Activated CD8-positive, alpha-beta memory T cell treated with anti-CD3 and anti-CD28 coated beads for 24 hours (primary cell): ENCODE data around the gene FHAD1.

Experiments used
- DNase-seq: peaks from one replicate; pipeline ENCODE4 v3.0.0-alpha.2; 2020

Gene FHAD1

DNA sequence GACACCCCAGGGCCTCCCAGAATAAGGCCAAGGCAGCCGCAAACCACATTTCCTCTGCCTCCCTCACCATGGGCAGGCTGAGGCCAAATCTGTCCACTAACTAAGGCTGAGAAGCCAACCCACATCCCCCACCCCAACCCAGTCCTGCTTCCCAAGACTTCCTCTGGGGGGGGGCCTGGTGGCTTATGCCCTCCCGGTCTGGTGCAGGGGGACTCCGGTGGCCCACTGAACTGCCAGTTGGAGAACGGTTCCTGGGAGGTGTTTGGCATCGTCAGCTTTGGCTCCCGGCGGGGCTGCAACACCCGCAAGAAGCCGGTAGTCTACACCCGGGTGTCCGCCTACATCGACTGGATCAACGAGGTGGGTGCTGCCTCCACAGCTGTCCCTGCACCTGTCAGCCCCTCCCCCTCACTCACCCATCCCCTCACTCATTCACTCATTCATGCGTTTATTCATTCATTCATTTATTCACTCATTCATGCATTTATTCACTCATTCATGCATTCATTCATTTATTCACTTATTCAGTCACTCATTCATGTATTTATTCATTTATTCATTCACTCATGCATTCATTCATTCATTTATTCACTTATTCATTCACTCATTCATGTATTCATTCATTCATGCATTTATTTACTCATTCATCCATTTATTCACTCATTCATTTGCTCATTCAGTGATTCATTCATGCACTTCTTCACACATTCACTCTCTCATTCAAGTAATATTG lies 198.5 kb downstream of the FHAD1 start:
- no peak for DNase-seq

DNA sequence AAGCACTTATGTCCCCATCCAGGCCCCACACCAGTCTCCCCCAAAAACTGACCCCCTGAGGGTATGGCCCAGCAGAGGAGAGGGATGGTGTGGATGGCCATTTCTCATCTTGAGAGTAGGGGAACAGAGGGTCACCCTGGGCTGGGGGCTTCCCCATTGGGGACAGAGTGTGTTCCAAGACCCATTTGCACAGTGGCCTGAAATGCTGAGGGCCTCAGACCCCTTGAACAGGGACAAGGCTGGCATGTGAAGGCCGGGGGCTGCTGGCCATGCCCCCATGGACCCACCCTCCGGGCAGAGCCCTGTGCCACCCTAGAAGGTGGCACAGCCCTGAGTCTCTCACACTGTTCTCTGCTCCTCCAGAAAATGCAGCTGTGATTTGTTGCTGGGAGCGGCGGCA lies 199.2 kb downstream of the FHAD1 start:
- DNase-seq: no peak
